Measurements from ENCODE around the gene PRIMPOL.
"Not testable (repeated sequence)": the region's sequence is repeated elsewhere in the genome, so short reads cannot be mapped to it uniquely, and the experiment has no call there.

PRIMPOL gene

GRCh38 chr4:184621518-184621917 lies 28.0 kb upstream of the PRIMPOL start:
- H3K27me3 ChIP-seq (ENCODE audit: control insufficient read depth in 1 of 2, insufficient read depth in 2 of 2, low read length in 2 of 2) = no peaks in the 10 kb centered on the region
- H3K9me3 ChIP-seq (ENCODE audit: low read length) = no peaks in the 10 kb centered on the region
- H3K4me1 ChIP-seq (ENCODE audit: insufficient read depth, low read length) = no peaks in the 10 kb centered on the region
- no peak overlapping the region for H3K9ac ChIP-seq (ENCODE audit: low read length)
- H3K36me3 ChIP-seq (ENCODE audit: insufficient read depth, low read length) = no peaks in the 10 kb centered on the region
- no peak overlapping the region for H3K4me3 ChIP-seq (ENCODE audit: low read depth in 1 of 2, low read length in 2 of 2)
- no peak overlapping the region for H3K27ac ChIP-seq (ENCODE audit: low read depth, low read length)

GRCh38 chr4:184624504-184624903 lies 25.0 kb upstream of the PRIMPOL start:
- H3K27ac ChIP-seq (ENCODE audit: low read depth, low read length); H3K27me3 ChIP-seq (ENCODE audit: control insufficient read depth in 1 of 2, insufficient read depth in 2 of 2, low read length in 2 of 2); H3K4me1 ChIP-seq (ENCODE audit: insufficient read depth, low read length); H3K9ac ChIP-seq (ENCODE audit: low read length); H3K9me3 ChIP-seq (ENCODE audit: low read length); H3K4me3 ChIP-seq (ENCODE audit: low read depth in 1 of 2, low read length in 2 of 2): not testable (repeated sequence)
- H3K36me3 ChIP-seq (ENCODE audit: insufficient read depth, low read length) = peaks cover 11% of the 10 kb centered on the region

GRCh38 chr4:184624972-184625554 lies 24.5 kb upstream of the PRIMPOL start:
- Histone ChIP-seq H3K27ac (ENCODE audit: low read depth, low read length) (no peak overlapping the region), H3K9me3 (ENCODE audit: low read length) (no peaks in the 10 kb centered on the region), H3K36me3 (ENCODE audit: insufficient read depth, low read length) (peaks cover 16% of the 10 kb centered on the region), H3K9ac (ENCODE audit: low read length) (no peak overlapping the region), H3K27me3 (ENCODE audit: control insufficient read depth in 1 of 2, insufficient read depth in 2 of 2, low read length in 2 of 2) (no peaks in the 10 kb centered on the region), H3K4me1 (ENCODE audit: insufficient read depth, low read length) (no peaks in the 10 kb centered on the region), H3K4me3 (ENCODE audit: low read depth in 1 of 2, low read length in 2 of 2) (no peak overlapping the region)

GRCh38 chr4:184625783-184626596 lies 23.5 kb upstream of the PRIMPOL start:
- H3K4me1 ChIP-seq (ENCODE audit: insufficient read depth, low read length); H3K27ac ChIP-seq (ENCODE audit: low read depth, low read length); H3K27me3 ChIP-seq (ENCODE audit: control insufficient read depth in 1 of 2, insufficient read depth in 2 of 2, low read length in 2 of 2); H3K9ac ChIP-seq (ENCODE audit: low read length); H3K4me3 ChIP-seq (ENCODE audit: low read depth in 1 of 2, low read length in 2 of 2); H3K9me3 ChIP-seq (ENCODE audit: low read length): not testable (repeated sequence)
- peaks cover 24% of the 10 kb centered on the region for H3K36me3 ChIP-seq (ENCODE audit: insufficient read depth, low read length)

GRCh38 chr4:184628103-184628502 lies 21.4 kb upstream of the PRIMPOL start:
- H3K27me3 ChIP-seq (ENCODE audit: control insufficient read depth in 1 of 2, insufficient read depth in 2 of 2, low read length in 2 of 2) = no peaks in the 10 kb centered on the region
- no peak overlapping the region for H3K9ac ChIP-seq (ENCODE audit: low read length)
- H3K36me3 ChIP-seq (ENCODE audit: insufficient read depth, low read length) = peaks cover 28% of the 10 kb centered on the region
- H3K9me3 ChIP-seq (ENCODE audit: low read length) = no peaks in the 10 kb centered on the region
- no peaks in the 10 kb centered on the region for H3K4me1 ChIP-seq (ENCODE audit: insufficient read depth, low read length)
- no peak overlapping the region for H3K4me3 ChIP-seq (ENCODE audit: low read depth in 1 of 2, low read length in 2 of 2)
- H3K27ac ChIP-seq (ENCODE audit: low read depth, low read length) = no peak overlapping the region

GRCh38 chr4:184632842-184633241 lies 16.7 kb upstream of the PRIMPOL start:
- Histone ChIP-seq H3K27me3 (ENCODE audit: control insufficient read depth in 1 of 2, insufficient read depth in 2 of 2, low read length in 2 of 2) (no peaks in the 10 kb centered on the region), H3K9me3 (ENCODE audit: low read length) (no peaks in the 10 kb centered on the region), H3K27ac (ENCODE audit: low read depth, low read length) (no peak overlapping the region), H3K4me1 (ENCODE audit: insufficient read depth, low read length) (no peaks in the 10 kb centered on the region), H3K36me3 (ENCODE audit: insufficient read depth, low read length) (peaks cover 47% of the 10 kb centered on the region), H3K9ac (ENCODE audit: low read length) (no peak overlapping the region), H3K4me3 (ENCODE audit: low read depth in 1 of 2, low read length in 2 of 2) (no peak overlapping the region)

- Histone ChIP-seq H3K27me3 (ENCODE audit: control insufficient read depth in 1 of 2, insufficient read depth in 2 of 2, low read length in 2 of 2) (no peaks in the 10 kb centered on the region), H3K9ac (ENCODE audit: low read length) (no peak overlapping the region), H3K36me3 (ENCODE audit: insufficient read depth, low read length) (peaks cover 35% of the 10 kb centered on the region), H3K4me3 (ENCODE audit: low read depth in 1 of 2, low read length in 2 of 2) (no peak overlapping the region), H3K9me3 (ENCODE audit: low read length) (no peaks in the 10 kb centered on the region), H3K27ac (ENCODE audit: low read depth, low read length) (no peak overlapping the region), H3K4me1 (ENCODE audit: insufficient read depth, low read length) (no peaks in the 10 kb centered on the region)
Observed at GRCh38 chr4:184635381-184635780, 14.2 kb upstream of the PRIMPOL start.

- Histone ChIP-seq H3K4me3 (ENCODE audit: low read depth in 1 of 2, low read length in 2 of 2) (no peak overlapping the region), H3K9me3 (ENCODE audit: low read length) (no peaks in the 10 kb centered on the region), H3K4me1 (ENCODE audit: insufficient read depth, low read length) (no peaks in the 10 kb centered on the region), H3K36me3 (ENCODE audit: insufficient read depth, low read length) (peaks cover 30% of the 10 kb centered on the region), H3K9ac (ENCODE audit: low read length) (no peak overlapping the region), H3K27me3 (ENCODE audit: control insufficient read depth in 1 of 2, insufficient read depth in 2 of 2, low read length in 2 of 2) (no peaks in the 10 kb centered on the region), H3K27ac (ENCODE audit: low read depth, low read length) (no peak overlapping the region)
Observed at GRCh38 chr4:184636144-184636543, 13.4 kb upstream of the PRIMPOL start.

- Histone ChIP-seq H3K27me3 (ENCODE audit: control insufficient read depth in 1 of 2, insufficient read depth in 2 of 2, low read length in 2 of 2) (no peaks in the 10 kb centered on the region), H3K27ac (ENCODE audit: low read depth, low read length) (no peak overlapping the region), H3K9ac (ENCODE audit: low read length) (no peak overlapping the region), H3K36me3 (ENCODE audit: insufficient read depth, low read length) (peaks cover 30% of the 10 kb centered on the region), H3K9me3 (ENCODE audit: low read length) (no peaks in the 10 kb centered on the region), H3K4me1 (ENCODE audit: insufficient read depth, low read length) (no peaks in the 10 kb centered on the region), H3K4me3 (ENCODE audit: low read depth in 1 of 2, low read length in 2 of 2) (no peak overlapping the region)
Observed at GRCh38 chr4:184636897-184637296, 12.6 kb upstream of the PRIMPOL start.

GRCh38 chr4:184641022-184641421 lies 8.5 kb upstream of the PRIMPOL start:
- H3K27me3 ChIP-seq (ENCODE audit: control insufficient read depth in 1 of 2, insufficient read depth in 2 of 2, low read length in 2 of 2) = no peaks in the 10 kb centered on the region
- no peak overlapping the region for H3K4me3 ChIP-seq (ENCODE audit: low read depth in 1 of 2, low read length in 2 of 2)
- H3K9me3 ChIP-seq (ENCODE audit: low read length) = no peaks in the 10 kb centered on the region
- no peak overlapping the region for H3K27ac ChIP-seq (ENCODE audit: low read depth, low read length)
- no peak overlapping the region for H3K9ac ChIP-seq (ENCODE audit: low read length)
- peaks cover 19% of the 10 kb centered on the region for H3K36me3 ChIP-seq (ENCODE audit: insufficient read depth, low read length)
- H3K4me1 ChIP-seq (ENCODE audit: insufficient read depth, low read length) = peaks cover 7% of the 10 kb centered on the region

- Histone ChIP-seq H3K4me1 (ENCODE audit: insufficient read depth, low read length) (peaks cover 11% of the 10 kb centered on the region), H3K4me3 (ENCODE audit: low read depth in 1 of 2, low read length in 2 of 2) (no peak overlapping the region), H3K36me3 (ENCODE audit: insufficient read depth, low read length) (peaks cover 20% of the 10 kb centered on the region)
Observed at GRCh38 chr4:184641451-184641850, 8.1 kb upstream of the PRIMPOL start.

GRCh38 chr4:184643731-184644130 lies 5.8 kb upstream of the PRIMPOL start:
- no peaks in the 10 kb centered on the region for H3K9me3 ChIP-seq (ENCODE audit: low read length)
- H3K36me3 ChIP-seq (ENCODE audit: insufficient read depth, low read length) = peaks cover 6% of the 10 kb centered on the region
- no peak overlapping the region for H3K27ac ChIP-seq (ENCODE audit: low read depth, low read length)
- no peak overlapping the region for H3K9ac ChIP-seq (ENCODE audit: low read length)
- no peak overlapping the region for H3K4me3 ChIP-seq (ENCODE audit: low read depth in 1 of 2, low read length in 2 of 2)
- H3K4me1 ChIP-seq (ENCODE audit: insufficient read depth, low read length) = peaks cover 29% of the 10 kb centered on the region
- H3K27me3 ChIP-seq (ENCODE audit: control insufficient read depth in 1 of 2, insufficient read depth in 2 of 2, low read length in 2 of 2) = no peaks in the 10 kb centered on the region

More at GRCh38 chr4:184641451-184641850, 8.1 kb upstream of the PRIMPOL start:
- Histone ChIP-seq H3K27me3 (ENCODE audit: control insufficient read depth in 1 of 2, insufficient read depth in 2 of 2, low read length in 2 of 2) (no peaks in the 10 kb centered on the region), H3K27ac (ENCODE audit: low read depth, low read length) (no peak overlapping the region), H3K9me3 (ENCODE audit: low read length) (no peaks in the 10 kb centered on the region), H3K9ac (ENCODE audit: low read length) (no peak overlapping the region)

All from muscle layer of colon (tissue), 2 donors.